Limb (tissue), 2 donors: ENCODE results near the gene TSPO.
"Not testable (repeated sequence)": the region's sequence is repeated elsewhere in the genome, so short reads cannot be mapped to it uniquely, and the experiment has no call there.

ENCODE experiments used
- DNase-seq, 2 donors: peaks; one replicate each; pipeline ENCODE4 v3.0.0-alpha.2; 2016; ENCODE audit errors: extremely low spot score in 2 of 2

TSPO gene

DNA sequence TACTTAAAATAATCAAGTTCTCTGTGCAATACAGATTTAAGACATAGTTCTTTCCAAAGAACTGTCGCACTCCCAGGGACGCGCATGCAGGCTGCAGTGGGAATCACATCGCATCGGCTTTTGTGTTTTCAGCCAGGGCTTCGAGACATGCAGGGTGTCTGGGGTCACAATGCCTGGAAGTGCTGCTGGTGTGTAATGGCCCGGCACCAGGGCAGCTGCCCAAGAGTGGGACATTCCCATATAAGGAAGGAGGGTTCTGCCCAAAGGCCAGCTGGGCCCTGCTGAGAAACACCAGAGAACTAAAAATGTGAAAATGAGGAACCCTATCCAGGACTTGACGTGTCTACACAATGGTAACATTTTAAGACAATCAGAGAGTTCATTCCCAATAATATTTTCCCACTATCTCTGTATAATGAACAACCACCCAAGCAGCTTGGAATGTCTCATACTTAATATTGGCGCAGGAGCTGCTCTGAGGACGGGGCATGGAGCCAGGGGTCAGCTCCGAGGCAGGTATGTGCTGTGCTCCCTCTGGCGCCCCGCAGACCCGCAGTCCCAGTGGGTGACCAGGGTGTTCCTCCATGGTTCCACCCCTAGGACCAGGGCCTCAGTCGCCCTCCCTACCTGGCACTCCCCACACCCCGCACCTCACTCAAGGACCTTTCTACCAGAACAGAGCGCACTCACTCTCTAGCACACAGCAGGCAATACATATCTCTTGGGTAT lies 19.4 kb upstream of the TSPO start:
- DNase-seq: no peak

DNA sequence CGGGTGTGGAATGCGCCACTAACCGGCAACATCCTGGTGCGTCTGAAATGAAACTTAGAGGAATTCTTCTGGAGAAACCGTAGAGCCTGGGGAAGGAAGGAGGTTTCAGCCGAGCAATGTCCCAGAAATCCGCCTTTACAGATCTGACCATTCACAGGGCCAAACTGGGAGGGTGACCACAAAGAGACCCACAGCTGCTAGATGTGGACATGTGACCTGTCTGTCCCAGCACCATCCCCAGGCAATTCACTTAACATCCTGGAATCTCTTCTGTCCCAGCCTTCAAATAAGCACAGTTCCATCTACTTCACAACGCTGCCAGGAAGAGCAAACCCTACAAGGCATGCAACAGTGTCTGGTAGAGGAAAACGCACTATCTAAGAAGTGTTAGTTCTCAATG lies 18.0 kb upstream of the TSPO start:
- no peak for DNase-seq

DNA sequence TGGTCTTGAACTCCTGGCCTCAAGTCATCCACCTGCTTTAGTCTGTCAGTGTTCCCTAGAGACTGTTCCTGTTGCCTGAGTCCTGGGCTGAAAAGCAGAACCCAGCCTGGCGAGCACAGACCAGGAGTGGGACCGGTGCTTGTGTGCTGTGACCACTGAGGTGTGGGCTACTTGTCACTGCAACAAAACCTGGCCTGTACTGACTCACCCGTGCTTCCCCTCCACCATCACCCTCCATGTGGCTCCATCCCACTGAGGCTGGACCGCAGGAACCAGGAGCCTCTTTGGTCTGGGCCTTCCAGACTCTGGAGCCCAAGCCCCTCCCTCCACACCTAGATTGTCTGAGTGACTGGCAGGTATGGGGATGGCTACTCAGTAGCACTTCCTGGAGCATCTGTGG lies 16.8 kb upstream of the TSPO start:
- DNase-seq: no peak

- no peak for DNase-seq
Measured at GRCh38 chr22:43135565-43135964, 15.8 kb upstream of the TSPO start.

DNA sequence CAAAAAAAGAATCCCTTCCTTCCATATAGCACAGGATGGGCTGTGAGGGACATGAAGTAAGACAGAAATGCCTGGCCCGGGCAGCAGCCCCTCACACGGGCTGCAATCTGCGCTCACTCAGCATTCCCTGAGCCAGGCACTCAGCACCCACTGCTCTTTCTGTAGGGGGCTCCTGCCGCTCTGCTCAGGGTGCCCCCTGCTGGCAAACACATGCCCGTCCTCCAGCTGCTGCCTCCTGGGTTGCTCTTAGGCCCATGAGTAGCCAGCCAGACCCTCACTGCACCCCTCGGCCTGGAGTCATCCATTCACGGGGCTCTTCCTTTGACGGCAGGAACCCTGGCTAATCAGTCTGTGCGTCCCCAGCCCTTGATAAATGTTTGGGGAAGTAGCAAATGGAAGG lies 15.1 kb upstream of the TSPO start:
- no peak for DNase-seq

DNA sequence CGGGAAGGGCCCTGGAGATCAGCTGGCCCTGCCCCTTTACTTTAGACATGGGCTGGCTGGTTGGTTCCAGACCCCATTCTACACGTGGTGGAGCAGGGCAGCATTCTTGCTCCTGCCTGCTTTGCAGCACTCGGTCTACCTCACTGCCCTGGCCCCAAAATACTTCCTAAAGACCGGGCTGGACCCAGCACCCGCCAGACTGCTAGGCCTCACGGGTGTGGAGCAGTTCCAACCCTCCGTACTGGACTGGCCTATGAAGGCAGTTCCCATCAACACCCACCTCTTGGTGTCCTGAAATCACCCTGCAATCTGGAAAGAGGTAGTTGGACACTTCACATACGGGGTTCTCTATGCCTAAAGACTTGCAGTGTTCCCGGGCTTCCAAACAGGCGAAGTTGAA lies 14.6 kb upstream of the TSPO start:
- no peak for DNase-seq

DNA sequence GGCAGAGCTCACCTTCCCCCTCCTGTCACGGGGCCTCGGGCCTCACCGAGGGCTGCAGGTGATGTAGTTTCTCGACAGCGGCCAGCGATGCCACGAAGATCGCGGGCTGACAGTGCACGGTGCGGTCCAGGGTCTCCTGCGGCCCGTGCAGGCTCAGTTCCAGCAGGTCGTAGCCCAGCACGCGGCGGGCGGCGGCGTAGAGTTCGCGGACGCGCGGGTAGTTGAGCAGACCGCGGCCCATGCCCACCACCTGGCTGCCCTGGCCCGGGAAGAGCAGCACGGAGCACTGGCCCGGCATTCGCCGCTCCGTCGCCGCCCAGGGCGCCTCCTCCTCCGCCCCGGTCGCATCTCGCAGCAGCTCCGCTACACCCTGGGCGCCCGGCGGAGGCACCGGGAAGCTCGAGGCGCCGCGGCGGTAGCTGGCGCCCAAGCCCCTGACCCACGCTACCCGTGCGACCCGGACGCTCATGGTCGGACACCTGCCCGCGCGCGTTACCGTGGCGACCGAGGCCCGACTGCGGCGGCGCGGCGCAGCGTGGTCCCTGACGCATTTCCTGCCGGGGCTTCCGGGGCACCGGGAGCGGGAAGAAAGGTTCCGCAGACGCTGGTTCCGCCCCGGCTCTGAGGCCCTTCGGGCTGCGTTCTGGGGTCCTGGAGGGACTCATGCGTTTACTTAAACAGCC lies 8.3 kb upstream of the TSPO start, which contains the start of gene MCAT:
TSS of gene MCAT (minus strand) at position 519 of the 683 bp plus-strand sequence. CDS start at position 469, 50 bp downstream.
- DNase-seq: peak; percentile 75 to 91

GRCh38 chr22:43144949-43145348 lies 6.4 kb upstream of the TSPO start:
- no peak for DNase-seq

GRCh38 chr22:43145371-43145770 lies 6.0 kb upstream of the TSPO start:
- not testable (repeated sequence) for DNase-seq

- DNase-seq: not testable (repeated sequence)
Measured at GRCh38 chr22:43146332-43146731, 5.0 kb upstream of the TSPO start.

DNA sequence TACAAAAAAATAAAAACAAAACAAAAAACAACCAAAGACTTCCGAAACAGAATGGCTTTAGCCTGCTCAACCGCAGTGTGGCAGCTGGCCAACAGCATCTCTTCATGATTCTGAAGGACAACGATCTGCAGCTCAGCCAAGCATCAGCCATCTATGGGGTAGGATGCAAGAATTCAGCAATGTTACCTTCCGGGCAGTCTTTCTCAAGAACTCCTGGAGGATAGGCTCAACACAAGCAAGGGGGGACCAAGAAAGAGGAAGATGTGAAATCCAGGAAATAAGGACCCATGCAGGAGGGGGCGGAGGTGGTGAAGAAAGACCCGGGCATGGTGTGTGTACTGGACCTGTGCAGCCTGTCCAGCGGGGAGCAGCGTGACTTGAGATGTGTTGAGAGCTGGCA lies 3.5 kb upstream of the TSPO start:
- DNase-seq: no peak

GRCh38 chr22:43148581-43148980 lies 2.8 kb upstream of the TSPO start:
- no peak for DNase-seq

DNA sequence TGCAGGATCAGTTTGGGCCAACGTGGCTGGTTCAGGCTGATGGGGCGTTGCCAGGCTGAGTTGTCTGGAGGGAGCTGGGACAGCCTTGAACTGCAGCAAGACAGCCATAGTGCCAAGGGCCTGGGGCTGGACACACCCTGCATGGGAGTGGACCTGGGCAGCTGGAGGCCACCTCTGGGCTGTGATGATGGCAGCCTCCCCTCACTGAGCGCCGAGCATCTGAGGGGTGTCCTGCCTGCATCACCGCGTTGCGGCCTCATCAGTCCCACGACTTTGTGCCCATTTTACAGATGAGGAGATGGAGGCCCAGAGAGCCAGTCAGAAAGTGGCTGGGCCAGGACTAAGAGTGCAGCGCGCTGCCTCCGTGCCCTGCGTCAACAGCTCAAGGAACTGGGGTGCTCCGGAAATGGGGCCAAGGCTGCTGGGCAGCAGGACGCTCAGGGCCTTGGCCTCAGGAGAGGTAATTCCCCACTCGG lies 590 bp upstream of the TSPO start:
- no peak for DNase-seq

DNA sequence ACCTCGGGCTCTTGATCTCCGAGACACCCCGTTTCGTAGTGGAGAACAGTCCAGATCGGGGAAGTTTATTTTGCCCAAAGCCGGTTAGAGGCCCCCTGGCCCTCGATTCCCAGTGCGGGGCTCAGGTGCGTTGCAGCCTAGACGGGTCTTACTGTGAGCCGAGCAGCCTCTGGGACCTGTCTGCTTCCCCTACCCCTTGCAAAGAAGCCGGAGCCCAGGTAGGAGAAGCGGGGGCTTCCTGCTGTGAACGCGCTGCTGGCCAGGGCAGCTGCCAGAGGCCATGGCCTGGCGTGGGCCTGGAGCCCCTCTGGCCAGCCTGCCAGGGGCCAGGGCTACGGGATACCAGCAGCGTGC lies 621 bp downstream of the TSPO start:
- DNase-seq: no peak

GRCh38 chr22:43152357-43153071 lies 1.2 kb downstream of the TSPO start:
- DNase-seq: peak; percentile 24 to 75

DNA sequence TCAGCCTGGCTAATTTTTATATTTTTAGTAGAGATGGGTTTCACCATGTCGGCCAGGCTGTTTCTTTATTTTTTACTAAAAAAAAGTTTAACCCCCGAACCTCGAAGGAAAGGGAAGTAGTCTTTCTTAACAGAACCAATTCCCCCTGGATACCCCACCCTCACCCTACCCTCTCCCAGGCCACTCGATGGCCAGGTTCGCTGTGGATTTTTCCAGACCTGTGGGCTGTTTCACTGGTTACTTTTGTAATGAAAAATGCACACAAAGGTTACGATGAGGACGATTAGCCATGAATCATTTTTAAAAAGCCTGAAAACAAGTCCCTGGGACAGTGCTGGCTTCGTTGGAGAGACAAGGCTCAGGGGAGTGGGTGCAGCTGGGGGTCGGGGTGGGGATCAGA lies 2.5 kb downstream of the TSPO start:
- DNase-seq: no peak

GRCh38 chr22:43154887-43155536 lies 3.7 kb downstream of the TSPO start:
- DNase-seq: no peak

- no peak for DNase-seq
Measured at GRCh38 chr22:43155789-43156188, 4.4 kb downstream of the TSPO start.

- DNase-seq: no peak
Measured at GRCh38 chr22:43156413-43156812, 5.1 kb downstream of the TSPO start.

- DNase-seq: no peak
Measured at GRCh38 chr22:43157874-43158546, 6.7 kb downstream of the TSPO start.

DNA sequence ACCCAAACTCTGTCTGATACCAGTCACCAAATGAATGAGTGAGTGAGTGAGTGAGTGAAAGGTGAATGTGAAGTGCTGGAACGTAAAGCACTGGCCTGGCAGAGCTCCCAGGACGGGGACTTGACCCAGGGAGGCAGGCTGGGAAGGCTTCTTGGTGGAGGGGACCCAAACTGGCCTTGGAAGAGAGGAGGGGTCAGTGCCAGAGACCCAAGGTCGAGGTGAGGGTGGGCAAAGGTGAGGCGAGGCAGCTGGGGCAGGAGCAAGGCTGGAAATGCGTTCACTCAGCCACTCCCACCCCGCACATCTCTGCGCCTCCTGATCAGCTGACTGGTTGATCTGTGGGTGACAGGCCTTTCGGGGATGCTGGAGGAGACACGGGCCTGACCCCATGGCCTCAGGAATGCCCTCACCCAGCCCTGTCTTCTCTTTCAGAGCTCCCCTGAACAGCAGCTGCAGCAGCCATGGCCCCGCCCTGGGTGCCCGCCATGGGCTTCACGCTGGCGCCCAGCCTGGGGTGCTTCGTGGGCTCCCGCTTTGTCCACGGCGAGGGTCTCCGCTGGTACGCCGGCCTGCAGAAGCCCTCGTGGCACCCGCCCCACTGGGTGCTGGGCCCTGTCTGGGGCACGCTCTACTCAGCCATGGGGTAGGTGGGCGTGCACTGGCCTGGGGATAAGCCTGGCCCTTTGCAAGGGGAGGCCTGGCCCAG lies 7.6 kb downstream of the TSPO start:
- DNase-seq: no peak
